ENCODE results near the gene RPS4Y2.

DNA sequence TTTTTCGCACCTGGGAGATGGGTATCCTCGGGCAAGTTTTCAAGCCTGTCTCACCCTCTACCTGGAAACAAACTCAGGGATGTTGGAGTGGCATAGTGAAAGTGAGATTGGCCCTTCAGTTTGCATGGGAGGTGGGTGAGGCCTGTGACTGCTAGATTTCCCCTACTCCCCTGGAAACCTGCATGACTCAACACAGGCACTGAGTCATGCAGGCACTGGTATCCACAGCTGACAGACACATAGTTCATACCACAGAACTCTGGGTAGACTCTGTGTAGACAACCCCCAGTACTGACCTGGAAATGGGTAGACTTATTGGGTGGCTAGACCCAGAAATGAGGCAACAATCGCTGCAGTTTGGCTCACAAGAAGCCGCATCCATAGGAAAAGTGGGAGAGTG, 41.5 kb upstream of the RPS4Y2 start:
- TF ChIP-seq, protein P1, sequence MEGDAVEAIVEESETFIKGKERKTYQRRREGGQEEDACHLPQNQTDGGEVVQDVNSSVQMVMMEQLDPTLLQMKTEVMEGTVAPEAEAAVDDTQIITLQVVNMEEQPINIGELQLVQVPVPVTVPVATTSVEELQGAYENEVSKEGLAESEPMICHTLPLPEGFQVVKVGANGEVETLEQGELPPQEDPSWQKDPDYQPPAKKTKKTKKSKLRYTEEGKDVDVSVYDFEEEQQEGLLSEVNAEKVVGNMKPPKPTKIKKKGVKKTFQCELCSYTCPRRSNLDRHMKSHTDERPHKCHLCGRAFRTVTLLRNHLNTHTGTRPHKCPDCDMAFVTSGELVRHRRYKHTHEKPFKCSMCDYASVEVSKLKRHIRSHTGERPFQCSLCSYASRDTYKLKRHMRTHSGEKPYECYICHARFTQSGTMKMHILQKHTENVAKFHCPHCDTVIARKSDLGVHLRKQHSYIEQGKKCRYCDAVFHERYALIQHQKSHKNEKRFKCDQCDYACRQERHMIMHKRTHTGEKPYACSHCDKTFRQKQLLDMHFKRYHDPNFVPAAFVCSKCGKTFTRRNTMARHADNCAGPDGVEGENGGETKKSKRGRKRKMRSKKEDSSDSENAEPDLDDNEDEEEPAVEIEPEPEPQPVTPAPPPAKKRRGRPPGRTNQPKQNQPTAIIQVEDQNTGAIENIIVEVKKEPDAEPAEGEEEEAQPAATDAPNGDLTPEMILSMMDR (IDR thresholded peaks at IDR 0.05 in 4 of 5, conservative IDR thresholded peaks at IDR 0.05 in 1 of 5), result no peak
- TF ChIP-seq POLR2A (IDR thresholded peaks at IDR 0.05), result no peak
